GM23248 (cell line): ENCODE results near the gene LRP1-AS.

Experiments
- EZH2 ChIP-seq: fragments of 200-600 bp; sonication (generic); IDR thresholded peaks from 2 replicates; pipeline ENCODE4 v1.6.1; 2018; ENCODE audit warnings: antibody characterized with exemption, mild to moderate bottlenecking; ENCODE audit not compliant: insufficient read depth, poor library complexity, severe bottlenecking
- EZH2phosphoT487 ChIP-seq: fragments of 200-600 bp; sonication (generic); IDR thresholded peaks from 2 replicates; pipeline ENCODE4 v1.6.1; 2018; ENCODE audit warnings: antibody characterized with exemption, moderate library complexity, mild to moderate bottlenecking, low read depth; ENCODE audit not compliant: insufficient read depth

GRCh38 chr12:57177354-57177753 is 29.9 kb upstream of the LRP1-AS start:
- TF ChIP-seq EZH2, result no peak
- no peak for TF ChIP-seq EZH2phosphoT487
